GM12878 (cell line): ENCODE data around the gene TYR. TPM values are rescaled to one million over a fixed set of nuclear protein-coding genes. Genes with fewer than 3 reads are reported as not detected.

ENCODE experiments used
- ATAC-seq: fragments of 200-7000 bp; cut with Tn5 transposase; 3 replicates; pipeline ENCODE4 v1.9.1; 2020; ENCODE audit warnings: mild to moderate bottlenecking, moderate library complexity
- BruUV-seq: library from RNA; stranded (reverse); fragments of 400-500 nt; replicated peaks from 2 replicates; lab custom pipeline; 2021; lab: Mats Ljungman, UMichigan
- CTCF ChIA-PET: fragments of 300-600 bp; sonication (Branson Sonifier 250); formaldehyde crosslinking; extraction: SDS; loops from one replicate; lab custom pipeline; 2021; ENCODE audit warnings: inconsistent platforms; lab: Yijun Ruan, JAX
- POLR2A ChIA-PET: fragments of 350-600 bp; formaldehyde crosslinking; extraction: SDS; loops from one replicate; lab custom pipeline; 2021; ENCODE audit warnings: inconsistent platforms; lab: Charles Lee
- RAD21 ChIA-PET: fragments of 300-600 bp; sonication (Branson Sonifier 250); formaldehyde crosslinking; loops from one replicate; lab custom pipeline; 2023; ENCODE audit warnings: antibody characterized with exemption; ENCODE audit not compliant: unreplicated experiment; lab: Charles Lee
- SMC1A ChIA-PET: fragments of 300-600 bp; sonication (Branson Sonifier 250); formaldehyde crosslinking; loops from one replicate; lab custom pipeline; 2023; ENCODE audit not compliant: unreplicated experiment, uncharacterized antibody; lab: Charles Lee
- DNase-seq: peaks from one replicate; pipeline ENCODE4 v3.0.0-alpha.2; 2011; ENCODE audit warnings: low read depth, low spot score
- FAIRE-seq: peaks from 3 replicates; lab custom pipeline; 2011; peaks lifted over from hg19 to GRCh38; lab: Jason Lieb, UNC
- H2AFZ ChIP-seq: 2 replicates; pipeline ENCODE4 v1.6.0; 2011; ENCODE audit warnings: low read depth, low read length, control low read depth; ENCODE audit not compliant: control insufficient read depth
- H3K27ac ChIP-seq: 2 replicates; pipeline ENCODE4 v1.5.1; 2011; ENCODE audit warnings: control low read depth; ENCODE audit not compliant: control insufficient read depth, insufficient read depth
- H3K27me3 ChIP-seq, 2 experiments: replicated peaks in 1 of 2; 2 replicates each; pipeline versions ENCODE4 v1.6.0 to v1.6.1; 2011; ENCODE audit warnings: low read length in 1 of 2; ENCODE audit not compliant: control insufficient read depth in 2 of 2, insufficient read depth in 2 of 2
- H3K36me3 ChIP-seq, 2 experiments: 2 replicates each; pipeline ENCODE4 v1.5.1; 2011; ENCODE audit warnings: low read length in 1 of 2; ENCODE audit not compliant: control insufficient read depth in 2 of 2, insufficient read depth in 2 of 2
- H3K4me1 ChIP-seq: 2 replicates; pipeline ENCODE4 v1.6.1; 2011; ENCODE audit warnings: mild to moderate bottlenecking, low read length, moderate library complexity, mixed read lengths; ENCODE audit not compliant: control insufficient read depth, insufficient read depth
- H3K4me2 ChIP-seq: 2 replicates; pipeline ENCODE4 v1.6.0; 2011; ENCODE audit warnings: control low read depth; ENCODE audit not compliant: control insufficient read depth, insufficient read depth
- H3K4me3 ChIP-seq: fragments of 200-600 bp; sonication (generic); 2 replicates; pipeline ENCODE4 v1.5.1; 2016
- H3K79me2 ChIP-seq: 2 replicates; pipeline ENCODE4 v1.6.0; 2011; ENCODE audit warnings: low read length; ENCODE audit not compliant: control insufficient read depth, insufficient read depth
- H3K9ac ChIP-seq: 2 replicates; pipeline ENCODE4 v1.8.0; 2011; ENCODE audit warnings: low read length, control low read depth, mixed read lengths; ENCODE audit not compliant: control insufficient read depth, insufficient read depth
- H3K9me3 ChIP-seq: replicated peaks from 3 replicates; pipeline ENCODE4 v1.5.1; 2011; ENCODE audit warnings: mild to moderate bottlenecking, low read length; ENCODE audit not compliant: control insufficient read depth, insufficient read depth
- H4K20me1 ChIP-seq: 2 replicates; pipeline ENCODE4 v1.6.0; 2011; ENCODE audit not compliant: control insufficient read depth, insufficient read depth
- GATAD2B ChIP-seq: fragments of 450-650 bp; conservative IDR thresholded peaks from 2 replicates; pipeline ENCODE4 v1.6.1; 2017; ENCODE audit warnings: low read depth, mild to moderate bottlenecking, moderate library complexity
- KDM1A ChIP-seq: fragments of 200-600 bp; sonication (generic); IDR thresholded peaks from 2 replicates; pipeline ENCODE4 v1.6.1; 2016; ENCODE audit warnings: borderline replicate concordance
- NRF1 ChIP-seq: conservative IDR thresholded peaks from 2 replicates; pipeline ENCODE4 v1.6.1; 2011; ENCODE audit warnings: mild to moderate bottlenecking, low read depth, low read length, improper control_type of control experiment
- SREBF2 ChIP-seq: IDR thresholded peaks from 2 replicates; pipeline ENCODE4 v1.6.1; 2012; ENCODE audit warnings: mild to moderate bottlenecking, low read length
- TCF7 ChIP-seq: IDR thresholded peaks from 2 replicates; pipeline ENCODE4 v1.6.1; 2014; ENCODE audit warnings: antibody characterized with exemption, borderline replicate concordance
- ZNF217 ChIP-seq: fragments of 450-650 bp; IDR thresholded peaks from 2 replicates; pipeline ENCODE4 v1.6.1; 2017; ENCODE audit warnings: antibody characterized with exemption, mild to moderate bottlenecking
- ZZZ3 ChIP-seq: IDR thresholded peaks from 2 replicates; pipeline ENCODE4 v1.6.1; 2011; ENCODE audit warnings: low read depth; ENCODE audit not compliant: control insufficient read depth, insufficient read length
- WGBS: methylation state at CpG from one replicate; pipeline ENCODE4 v1.1.6; 2016; ENCODE audit warnings: low lambda C conversion rate; ENCODE audit not compliant: insufficient replicate concordance, insufficient coverage; ENCODE audit errors: missing lambda C conversion rate; 5-methylcytosine and 5-hydroxymethylcytosine counted together
- in situ Hi-C: fragments of 300-500 bp; cut with MboI; formaldehyde crosslinking; loops from 9 replicates; pipeline ENCODE4 v1.14.3; 2018; ENCODE audit warnings: mixed read lengths
- intact Hi-C: fragments of 100-400 bp; cut with micrococcal nuclease; formaldehyde crosslinking; loops from one replicate; pipeline ENCODE4 v1.14.2; 2022; ENCODE audit not compliant: unreplicated experiment
- polyA plus RNA-seq, 11 experiments: library from polyadenylated mRNA; depleted of rRNA in 4 of 11; unstranded in 6 of 11; stranded (reverse) in 5 of 11; fragments of >200 nt; fragmentation: Nextera tagmentation in 4 of 11; fragmentation: Illumina TruSeq in 1 of 11; extraction: Ambion mirVana in 4 of 11; extraction: Trizol in 1 of 11; gene quantifications; 1 replicate in 1 of 11; 2 replicates in 10 of 11; pipeline versions ENCODE4 v1.2.1 to v1.2.3, GENCODE V29; 2011 to 2016; ENCODE audit warnings: inconsistent platforms in 2 of 11, missing spikeins in 2 of 11, low read depth in 1 of 11
- total RNA-seq, 4 experiments: library from RNA; depleted of rRNA in 3 of 4; stranded (reverse); fragments of >200 nt in 3 of 4; fragmentation: Illumina TruSeq in 1 of 4; extraction: Trizol in 1 of 4; gene quantifications; 2 replicates each; pipeline versions ENCODE4 v1.2.1 to v1.2.3, GENCODE V29; 2013 to 2021
- TF ChIP-seq, protein P1 (sequence below): fragments of 450-650 bp; IDR thresholded peaks from 2 replicates; pipeline ENCODE4 v1.6.1; 2016; ENCODE audit warnings: mild to moderate bottlenecking

The TYR gene
- total and polyA plus RNA-seq, 10 of the 15 experiments (the other 5 are each of a cell fraction or from before 2014, with no cell fraction given) = not detected

DNA sequence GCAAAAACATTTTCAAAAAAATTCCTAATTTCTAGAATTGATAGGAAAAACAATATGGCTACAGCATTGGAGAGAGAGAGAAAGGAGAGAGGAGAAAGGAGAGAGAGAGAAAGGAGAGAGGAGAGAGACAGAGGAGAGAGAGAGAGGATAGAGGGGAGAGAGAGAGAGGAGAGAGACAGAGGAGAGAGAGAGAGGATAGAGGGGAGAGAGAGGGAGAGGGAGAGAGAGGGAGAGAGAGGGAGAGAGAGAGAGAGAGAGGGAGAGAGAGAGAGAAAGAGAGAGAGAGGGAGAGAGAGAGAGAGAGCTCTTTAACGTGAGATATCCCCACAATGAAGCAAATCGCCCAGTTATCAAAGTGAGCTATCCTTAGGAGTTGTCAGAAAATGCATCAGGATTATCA is 737 bp upstream of the TYR start:
- FAIRE-seq = no peak
- Histone ChIP-seq H3K27ac (no peak overlapping the region), H4K20me1 (no peaks in the 10 kb centered on the region), H3K4me3 (no peak overlapping the region), H3K9ac (no peak overlapping the region), H3K79me2 (no peaks in the 10 kb centered on the region), H3K27me3 (no peaks in the 10 kb centered on the region)
- ChIA-PET RAD21 (no interaction called here), CTCF (no interaction called here)
- in situ Hi-C loops = no loop called here
- DNase-seq = no peak
- WGBS = 0% methylated on average over 2 of the region's 2 CpGs
- no peak for ATAC-seq
- TF ChIP-seq KDM1A (no peak), ZZZ3 (peak; percentile 6), TCF7 (no peak), ZNF217 (no peak), SREBF2 (no peak), NRF1 (no peak), GATAD2B (no peak)
- TF ChIP-seq, protein P1, sequence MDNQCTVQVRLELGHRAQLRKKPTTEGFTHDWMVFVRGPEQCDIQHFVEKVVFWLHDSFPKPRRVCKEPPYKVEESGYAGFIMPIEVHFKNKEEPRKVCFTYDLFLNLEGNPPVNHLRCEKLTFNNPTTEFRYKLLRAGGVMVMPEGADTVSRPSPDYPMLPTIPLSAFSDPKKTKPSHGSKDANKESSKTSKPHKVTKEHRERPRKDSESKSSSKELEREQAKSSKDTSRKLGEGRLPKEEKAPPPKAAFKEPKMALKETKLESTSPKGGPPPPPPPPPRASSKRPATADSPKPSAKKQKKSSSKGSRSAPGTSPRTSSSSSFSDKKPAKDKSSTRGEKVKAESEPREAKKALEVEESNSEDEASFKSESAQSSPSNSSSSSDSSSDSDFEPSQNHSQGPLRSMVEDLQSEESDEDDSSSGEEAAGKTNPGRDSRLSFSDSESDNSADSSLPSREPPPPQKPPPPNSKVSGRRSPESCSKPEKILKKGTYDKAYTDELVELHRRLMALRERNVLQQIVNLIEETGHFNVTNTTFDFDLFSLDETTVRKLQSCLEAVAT = no peak
- TF ChIP-seq, all 136 proteins: peak for 1
- no peak overlapping the region for H2AFZ ChIP-seq
- POLR2A ChIA-PET = interaction anchor here (0.7 kb wide), 1 partner anchor 418 kb away, joined by 5 read pairs; no protein-coding TSS in a partner anchor
- no peaks in the 10 kb centered on the region for H3K36me3 ChIP-seq
- intact Hi-C loops = no loop called here
- H3K4me1 ChIP-seq = no peaks in the 10 kb centered on the region
- no peak overlapping the region for H3K4me2 ChIP-seq
- SMC1A ChIA-PET = interaction anchor here (1.0 kb wide), 1 partner anchor 8 kb away, joined by 3 read pairs; no protein-coding TSS in a partner anchor
- no TSS peak for BruUV-seq
- no peaks in the 10 kb centered on the region for H3K9me3 ChIP-seq
